ENCODE data around the gene ZNF142.
A peak's percentile ranks its signal among the peaks of the same experiment; 100 is the strongest.

Gene ZNF142

GRCh38 chr2:218648787-218649100 lies 10.7 kb downstream of the ZNF142 start:
- DNase-seq, result no peak

- DNase-seq, result peak; percentile 60
Measured at GRCh38 chr2:218648088-218648786, 11.2 kb downstream of the ZNF142 start.

- no peak for DNase-seq
Measured at GRCh38 chr2:218645126-218645525, 14.3 kb downstream of the ZNF142 start.

- DNase-seq, result no peak
Measured at GRCh38 chr2:218644721-218645120, 14.7 kb downstream of the ZNF142 start.

GRCh38 chr2:218643751-218644310 lies 15.6 kb downstream of the ZNF142 start:
- DNase-seq, result no peak

GRCh38 chr2:218642786-218643185 lies 16.6 kb downstream of the ZNF142 start:
- DNase-seq, result no peak

GRCh38 chr2:218642121-218642656 lies 17.2 kb downstream of the ZNF142 start:
- no peak for DNase-seq

- DNase-seq, result no peak
Measured at GRCh38 chr2:218638372-218638771, 21.1 kb downstream of the ZNF142 start.

GRCh38 chr2:218635719-218636118 lies 23.7 kb downstream of the ZNF142 start:
- no peak for DNase-seq

- no peak for DNase-seq
Measured at GRCh38 chr2:218631837-218632236, 27.6 kb downstream of the ZNF142 start.

- no peak for DNase-seq
Measured at GRCh38 chr2:218627939-218628338, 31.5 kb downstream of the ZNF142 start.

- no peak for DNase-seq
Measured at GRCh38 chr2:218626369-218626768, 33.1 kb downstream of the ZNF142 start.

GRCh38 chr2:218623366-218623705 lies 36.1 kb downstream of the ZNF142 start:
- no peak for DNase-seq

- DNase-seq, result no peak
Measured at GRCh38 chr2:218622606-218623365, 36.6 kb downstream of the ZNF142 start.

GRCh38 chr2:218621007-218621406 lies 38.4 kb downstream of the ZNF142 start:
- no peak for DNase-seq

GRCh38 chr2:218618102-218618860 lies 41.1 kb downstream of the ZNF142 start:
- no peak for DNase-seq

GRCh38 chr2:218615868-218616315 lies 43.5 kb downstream of the ZNF142 start:
- DNase-seq, result no peak

GRCh38 chr2:218607436-218608115 lies 51.8 kb downstream of the ZNF142 start, which contains the start of gene PLCD4:
Gene PLCD4, plus strand, starts transcription at chr2:218607899. Its CDS starts 7,841 bp downstream, at chr2:218615740.
- DNase-seq, result no peak

GRCh38 chr2:218605432-218605831 lies 54.0 kb downstream of the ZNF142 start:
- no peak for DNase-seq
